Measurements from ENCODE around the gene WWOX. TPM values are rescaled to one million over a fixed set of nuclear protein-coding genes. Genes with fewer than 3 reads are reported as not detected.

Gene WWOX
- total and polyA plus RNA-seq, 2 of the 8 experiments (the other 6 are each of a cell fraction or from before 2014, with no cell fraction given) = 5.4 to 16.7 TPM

DNA sequence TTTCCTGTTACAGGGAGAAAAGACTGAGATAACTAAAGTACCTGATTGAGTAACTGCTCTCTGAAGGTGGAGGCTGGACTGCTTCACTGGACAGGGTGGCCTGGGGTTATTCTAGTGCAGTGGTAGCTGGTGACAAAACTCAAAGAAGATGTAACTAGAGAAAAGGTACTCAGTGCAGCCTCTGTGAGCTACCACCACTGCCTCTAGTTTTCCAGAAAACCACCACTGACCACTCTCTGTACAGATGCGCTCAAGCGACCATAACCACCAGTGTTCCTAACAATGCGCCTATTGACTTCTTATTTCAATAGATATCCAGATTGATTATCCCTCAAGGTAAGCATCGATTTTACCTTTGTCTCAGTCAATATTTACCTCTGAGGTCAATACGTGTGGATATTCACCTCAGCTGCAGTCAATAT lies 492.2 kb downstream of the WWOX start:
- 91% methylated on average over 5 of the region's 5 CpGs; no CpG with 5 or more reads in 1 of the 2 experiments for WGBS, 2 experiments (ENCODE audit: extremely low coverage in 1 of 2, insufficient coverage in 1 of 2, insufficient read length in 1 of 2, insufficient replicate concordance in 2 of 2, low coverage in 1 of 2, low lambda C conversion rate in 2 of 2, missing lambda C conversion rate in 1 of 2)
- DNase-seq (ENCODE audit: low read depth in 1 of 2, low spot score in 2 of 2) (no peak), FAIRE-seq (no peak)
- Histone ChIP-seq H2AFZ (ENCODE audit: low read length) (no peak overlapping the region), H3K56ac (replicated peaks; ENCODE audit: insufficient read length, low read depth, low read length) (no peak overlapping the region), H4K20me1 (replicated peaks in 1 of 2; ENCODE audit: control insufficient read depth in 1 of 2, insufficient read depth in 2 of 2, low read length in 2 of 2) (no peaks in the 10 kb centered on the region), H2BK5ac (ENCODE audit: low read depth, low read length) (no peak overlapping the region), H3K4me1 (replicated peaks in 1 of 4; ENCODE audit: control insufficient read depth in 3 of 4, insufficient read depth in 4 of 4, low read length in 3 of 4) (peaks cover 0 to 9% (median 0%) of the 10 kb centered on the region in 4 experiments; a peak in 3 of 7 replicates), H2BK12ac (ENCODE audit: low read depth, low read length) (no peak overlapping the region), H3K79me1 (ENCODE audit: low read depth, low read length) (no peaks in the 10 kb centered on the region), H3K9me3 (ENCODE audit: insufficient read depth in 2 of 2, low read depth in 1 of 2, low read length in 1 of 2) (no peaks in the 10 kb centered on the region), H3K4ac (replicated peaks; ENCODE audit: insufficient read length, low read depth, low read length) (no peak overlapping the region), H2BK15ac (ENCODE audit: low read length) (no peak overlapping the region), H3K4me2 (ENCODE audit: insufficient read depth in 1 of 2, low read depth in 2 of 2, low read length in 2 of 2) (no peak overlapping the region), H3K23me2 (ENCODE audit: low read depth, low read length) (no peaks in the 10 kb centered on the region), H2BK120ac (replicated peaks; ENCODE audit: low read depth, low read length) (no peak overlapping the region), H2AK5ac (ENCODE audit: low read depth, low read length) (no peak overlapping the region), H3K14ac (ENCODE audit: insufficient read length) (no peak overlapping the region), H2BK20ac (ENCODE audit: low read length) (no peak overlapping the region), H3K9ac (replicated peaks in 1 of 4; ENCODE audit: extremely low read depth in 1 of 4, low read depth in 3 of 4, low read length in 3 of 4) (no peak overlapping the region), H4K91ac (replicated peaks; ENCODE audit: insufficient read length, low read length) (no peak overlapping the region), H3K4me3 (ENCODE audit: extremely low read depth in 1 of 4, insufficient read depth in 2 of 4, low read depth in 3 of 4, low read length in 4 of 4) (no peak overlapping the region), H3K18ac (ENCODE audit: extremely low read depth, low read length) (no peak overlapping the region), H3K27ac (ENCODE audit: low read depth, low read length) (no peak overlapping the region), H4K8ac (ENCODE audit: extremely low read depth, insufficient read depth, low read length) (no peak overlapping the region), H3K23ac (ENCODE audit: insufficient read length) (no peak overlapping the region), H3K36me3 (ENCODE audit: control insufficient read depth in 2 of 4, insufficient read depth in 4 of 4, low read length in 3 of 4) (no peaks in the 10 kb centered on the region), H4K5ac (ENCODE audit: insufficient read length, low read depth, low read length) (no peak overlapping the region), H3K27me3 (replicated peaks in 1 of 4; ENCODE audit: control insufficient read depth in 3 of 4, extremely low read depth in 1 of 4, insufficient read depth in 3 of 4, low read length in 3 of 4) (no peaks in the 10 kb centered on the region), H3K79me2 (ENCODE audit: control insufficient read depth in 1 of 2, insufficient read depth in 2 of 2, low read length in 2 of 2) (no peaks in the 10 kb centered on the region)
- ChIA-PET CTCF (ENCODE audit: partially characterized antibody) (interaction anchor here (1.2 to 2.1 kb wide), 2 partner anchors 9 to 15 kb away, joined by 3 to 4 read pairs; no protein-coding TSS in a partner anchor), POLR2A (ENCODE audit: partially characterized antibody) (no interaction called here)
- TF ChIP-seq BCL11A (IDR thresholded peaks at IDR 0.05; ENCODE audit: low read depth in 2 of 2, low read length in 2 of 2) (no peak), CHD1 (IDR thresholded peaks at IDR 0.05; ENCODE audit: low read depth, low read length) (no peak), KDM5A (IDR thresholded peaks at IDR 0.05; ENCODE audit: low read length) (no peak), ZNF274 (IDR thresholded peaks at IDR 0.05; ENCODE audit: borderline replicate concordance, extremely low read depth, low read length) (no peak), RFX5 (IDR thresholded peaks at IDR 0.05; ENCODE audit: borderline replicate concordance, low read depth, low read length) (no peak), EGR1 (IDR thresholded peaks at IDR 0.05; ENCODE audit: borderline replicate concordance, low read depth, low read length) (no peak)

Data from H1 (cell line).